Liver (tissue), 9 donors: ENCODE data around the gene MBNL2. TPM values are rescaled to one million over a fixed set of nuclear protein-coding genes. Genes with fewer than 3 reads are reported as not detected.

Source experiments
- DNase-seq: peaks from one replicate; pipeline ENCODE4 v3.0.0-alpha.2; 2017; ENCODE audit warnings: low spot score
- H3K27ac ChIP-seq, 2 donors: one replicate each; pipeline ENCODE4 v1.7.0; 2013; ENCODE audit warnings: inconsistent platforms in 2 of 2, low read length in 2 of 2, control low read depth in 1 of 2, low read depth in 1 of 2, mild to moderate bottlenecking in 1 of 2
- H3K27me3 ChIP-seq, 4 donors: one replicate each; pipeline versions ENCODE4 v1.6.1 to v1.7.0; 2013; ENCODE audit warnings: low read length in 3 of 4, inconsistent platforms in 1 of 4, mild to moderate bottlenecking in 1 of 4, moderate library complexity in 1 of 4; ENCODE audit not compliant: control insufficient read depth in 4 of 4, insufficient read depth in 4 of 4
- H3K36me3 ChIP-seq, 4 donors: one replicate each; pipeline versions ENCODE4 v1.6.1 to v1.7.0; 2013; ENCODE audit warnings: low read length in 3 of 4, mild to moderate bottlenecking in 3 of 4, low read depth in 1 of 4, moderate library complexity in 1 of 4; ENCODE audit not compliant: control insufficient read depth in 4 of 4, insufficient read depth in 3 of 4
- H3K4me1 ChIP-seq, 4 donors: one replicate each; pipeline versions ENCODE4 v1.6.1 to v1.7.0; 2013; ENCODE audit warnings: low read length in 3 of 4, mild to moderate bottlenecking in 3 of 4, moderate library complexity in 1 of 4; ENCODE audit not compliant: control insufficient read depth in 4 of 4, insufficient read depth in 4 of 4
- H3K4me3 ChIP-seq, 3 donors: one replicate each; pipeline versions ENCODE4 v1.6.1 to v1.7.0; 2013; ENCODE audit warnings: low read length in 3 of 3, control low read depth in 1 of 3, low read depth in 1 of 3, mild to moderate bottlenecking in 1 of 3
- H3K9ac ChIP-seq, 2 donors: one replicate each; pipeline ENCODE4 v1.7.0; 2013; ENCODE audit warnings: low read length in 2 of 2, mild to moderate bottlenecking in 2 of 2, moderate library complexity in 2 of 2, control low read depth in 1 of 2, low read depth in 1 of 2
- H3K9me3 ChIP-seq, 4 donors: one replicate each; pipeline versions ENCODE4 v1.6.1 to v1.7.0; 2013; ENCODE audit warnings: low read length in 3 of 4; ENCODE audit not compliant: control insufficient read depth in 4 of 4
- ATF3 ChIP-seq: IDR thresholded peaks from 2 replicates; pipeline ENCODE4 v1.6.1; 2016; ENCODE audit warnings: antibody characterized with exemption
- CTCF ChIP-seq: fragments of 150-350 bp; IDR thresholded peaks from 2 replicates; pipeline ENCODE4 v1.5.1; 2017; ENCODE audit warnings: improper control_type of control experiment, low read depth, low read length; ENCODE audit not compliant: missing input control
- EGR1 ChIP-seq, 2 donors: IDR thresholded peaks; 2 replicates each; pipeline ENCODE4 v1.6.1; 2016 to 2018; ENCODE audit warnings: antibody characterized with exemption in 2 of 2, low read depth in 2 of 2
- FOXA1 ChIP-seq: IDR thresholded peaks from 2 replicates; pipeline ENCODE4 v1.6.1; 2016; ENCODE audit warnings: antibody characterized with exemption
- FOXA2 ChIP-seq: IDR thresholded peaks from 2 replicates; pipeline ENCODE4 v1.6.1; 2016; ENCODE audit warnings: antibody characterized with exemption
- GABPA ChIP-seq, 2 donors: IDR thresholded peaks in 1 of 2; conservative IDR thresholded peaks in 1 of 2; 2 replicates each; pipeline ENCODE4 v1.6.1; 2016; ENCODE audit warnings: antibody characterized with exemption in 2 of 2, mild to moderate bottlenecking in 1 of 2, moderate library complexity in 1 of 2
- HNF4A ChIP-seq, 2 donors: conservative IDR thresholded peaks; 2 replicates each; pipeline ENCODE4 v1.6.1; 2016; ENCODE audit warnings: antibody characterized with exemption in 2 of 2, mild to moderate bottlenecking in 2 of 2
- HNF4G ChIP-seq: IDR thresholded peaks from 2 replicates; pipeline ENCODE4 v1.6.1; 2016; ENCODE audit warnings: antibody characterized with exemption
- JUND ChIP-seq, 2 donors: IDR thresholded peaks; 2 replicates each; pipeline ENCODE4 v1.6.1; 2016; ENCODE audit warnings: antibody characterized with exemption in 2 of 2
- MAX ChIP-seq: IDR thresholded peaks from 2 replicates; pipeline ENCODE4 v1.6.1; 2016; ENCODE audit warnings: antibody characterized with exemption
- NR2F2 ChIP-seq: IDR thresholded peaks from 2 replicates; pipeline ENCODE4 v1.6.1; 2016; ENCODE audit warnings: antibody characterized with exemption
- RAD21 ChIP-seq, 2 donors: IDR thresholded peaks; 2 replicates each; pipeline ENCODE4 v1.6.1; 2016; ENCODE audit warnings: antibody characterized with exemption in 2 of 2, mild to moderate bottlenecking in 2 of 2
- REST ChIP-seq: IDR thresholded peaks from 2 replicates; pipeline ENCODE4 v1.6.1; 2016; ENCODE audit warnings: antibody characterized with exemption, mild to moderate bottlenecking
- RXRA ChIP-seq, 2 donors: IDR thresholded peaks; 2 replicates each; pipeline ENCODE4 v1.6.1; 2017 to 2018; ENCODE audit warnings: antibody characterized with exemption in 2 of 2, mild to moderate bottlenecking in 1 of 2
- SP1 ChIP-seq: IDR thresholded peaks from 2 replicates; pipeline ENCODE4 v1.6.1; 2018; ENCODE audit warnings: antibody characterized with exemption, mild to moderate bottlenecking
- YY1 ChIP-seq: IDR thresholded peaks from 2 replicates; pipeline ENCODE4 v1.6.1; 2016; ENCODE audit warnings: antibody characterized with exemption, mild to moderate bottlenecking
- ZBTB33 ChIP-seq: IDR thresholded peaks from 2 replicates; pipeline ENCODE4 v1.6.1; 2016; ENCODE audit warnings: antibody characterized with exemption
- WGBS: extraction: QIAGEN DNeasy Blood & Tissue Kit; methylation state at CpG from one replicate; pipeline ENCODE4 v1.1.7; 2013; 5-methylcytosine and 5-hydroxymethylcytosine counted together
- polyA plus RNA-seq, 2 donors: library from polyadenylated mRNA; stranded (reverse) in 1 of 2; unstranded in 1 of 2; fragments of 200-250 nt in 1 of 2; fragments of >200 nt in 1 of 2; fragmentation: Nextera tagmentation in 1 of 2; extraction: Ambion mirVana in 1 of 2; gene quantifications; one replicate each; pipeline versions ENCODE4 v1.2.1 to v1.2.3, GENCODE V29; 2013 to 2015
- total RNA-seq, 2 donors: library from RNA; depleted of rRNA; stranded (reverse); fragments of >200 nt; gene quantifications; one replicate each; pipeline ENCODE4 v1.2.3, GENCODE V29; 2014
- donor health status: healthy.
- donor health status: healthy.
- donor health status: healthy.
- donor health status: healthy.
- donor health status: healthy.

Gene MBNL2
- total and polyA plus RNA-seq, 4 donors: 16.0 to 49.6 (median 36.8) TPM

- peak overlapping the region in 1 of 2 donors; percentile 31 for H3K27ac ChIP-seq
- H3K9me3 ChIP-seq: peaks cover 0 to 2% (median 0%) of the 10 kb centered on the region in 4 donors
- no peak overlapping the region for H3K4me3 ChIP-seq
- peaks cover 0 to 2% (median 0%) of the 10 kb centered on the region in 4 donors for H3K36me3 ChIP-seq
- DNase-seq: no peak
- 61% methylated on average over 5 of the region's 5 CpGs for WGBS
- H3K27me3 ChIP-seq: no peaks in the 10 kb centered on the region
- TF ChIP-seq HNF4A (conservative IDR thresholded peaks at IDR 0.05) (peak; percentile 65 to 81), JUND (IDR thresholded peaks at IDR 0.05) (no peak)
- no peak overlapping the region for H3K9ac ChIP-seq
- peaks cover 22 to 52% (median 32%) of the 10 kb centered on the region in 4 donors for H3K4me1 ChIP-seq
Measured at GRCh38 chr13:97308735-97309429, 86.7 kb downstream of the MBNL2 start.

- no peak for TF ChIP-seq RXRA (IDR thresholded peaks at IDR 0.05)
- TF ChIP-seq HNF4G: no peak
- TF ChIP-seq JUND (IDR thresholded peaks at IDR 0.05): no peak
- no peak for TF ChIP-seq GABPA (IDR thresholded peaks at IDR 0.05 in 1 of 2, conservative IDR thresholded peaks at IDR 0.05 in 1 of 2)
- TF ChIP-seq SP1: no peak
- TF ChIP-seq ZBTB33: no peak
- TF ChIP-seq FOXA2: no peak
- no peak for TF ChIP-seq YY1
- TF ChIP-seq NR2F2: no peak
- no peak for TF ChIP-seq CTCF
- no peak for TF ChIP-seq REST
- no peak for TF ChIP-seq RAD21 (IDR thresholded peaks at IDR 0.05)
- no peak for TF ChIP-seq ATF3
- no peak for TF ChIP-seq FOXA1
- TF ChIP-seq EGR1 (IDR thresholded peaks at IDR 0.05; ENCODE audit: low read depth in 2 of 2): no peak
- TF ChIP-seq HNF4A (conservative IDR thresholded peaks at IDR 0.05): no peak
- TF ChIP-seq MAX: no peak
- no peak for DNase-seq
- peaks cover 0 to 2% (median 0%) of the 10 kb centered on the region in 4 donors for H3K36me3 ChIP-seq
- WGBS: 77% methylated on average over 6 of the region's 6 CpGs
- H3K9me3 ChIP-seq: peaks cover 0 to 2% (median 0%) of the 10 kb centered on the region in 4 donors
- no peaks in the 10 kb centered on the region for H3K27me3 ChIP-seq
- no peak overlapping the region for H3K9ac ChIP-seq
- H3K27ac ChIP-seq: no peak overlapping the region
- H3K4me1 ChIP-seq: peaks cover 20 to 51% (median 32%) of the 10 kb centered on the region in 4 donors
- no peak overlapping the region for H3K4me3 ChIP-seq
Measured at GRCh38 chr13:97310809-97311436, 88.8 kb downstream of the MBNL2 start.
